Loucy (cell line): ENCODE data around the gene BCAS3.

Source experiments
- H2AFZ ChIP-seq: fragments of 200-600 bp; sonication (generic); 2 replicates; pipeline ENCODE4 v1.6.0; 2016; ENCODE audit warnings: antibody characterized with exemption, mild to moderate bottlenecking, low read length, moderate library complexity
- H3F3A ChIP-seq: fragments of 200-600 bp; 2 replicates; pipeline ENCODE4 v1.6.0; 2016; ENCODE audit warnings: antibody characterized with exemption, low read depth, mild to moderate bottlenecking
- H3K27me3 ChIP-seq: fragments of 200-600 bp; sonication (generic); 2 replicates; pipeline ENCODE4 v1.6.1; 2014; ENCODE audit warnings: low read length, mild to moderate bottlenecking; ENCODE audit not compliant: insufficient read depth, poor library complexity, severe bottlenecking
- H3K36me3 ChIP-seq: fragments of 200-600 bp; sonication (generic); 2 replicates; pipeline ENCODE4 v1.6.1; 2016; ENCODE audit warnings: low read length; ENCODE audit not compliant: insufficient read depth
- H3K4me1 ChIP-seq: fragments of 200-600 bp; sonication (generic); 2 replicates; pipeline ENCODE4 v1.5.1; 2014; ENCODE audit warnings: low read length, mild to moderate bottlenecking; ENCODE audit not compliant: insufficient read depth, poor library complexity, severe bottlenecking
- H3K4me2 ChIP-seq: fragments of 200-600 bp; sonication (generic); 2 replicates; pipeline ENCODE4 v1.6.0; 2014; ENCODE audit warnings: antibody characterized with exemption, low read length, low read depth, mild to moderate bottlenecking; ENCODE audit not compliant: poor library complexity, severe bottlenecking
- H3K4me3 ChIP-seq: fragments of 200-600 bp; sonication (generic); 2 replicates; pipeline ENCODE4 v1.5.1; 2014; ENCODE audit warnings: low read length, mild to moderate bottlenecking, mixed read lengths; ENCODE audit not compliant: poor library complexity, severe bottlenecking
- H3K79me2 ChIP-seq: fragments of 200-600 bp; sonication (generic); 2 replicates; pipeline ENCODE4 v1.6.1; 2014; ENCODE audit warnings: low read length; ENCODE audit not compliant: insufficient read depth
- H3K9ac ChIP-seq: fragments of 200-600 bp; sonication (generic); 2 replicates; pipeline ENCODE4 v1.6.0; 2014; ENCODE audit warnings: mild to moderate bottlenecking, low read depth, low read length, moderate library complexity; ENCODE audit not compliant: poor library complexity, severe bottlenecking
- H3K9me2 ChIP-seq: fragments of 200-600 bp; sonication (generic); replicated peaks from 2 replicates; pipeline ENCODE4 v1.6.1; 2016; ENCODE audit warnings: low read depth, low read length, mixed read lengths
- H3K9me3 ChIP-seq: fragments of 200-600 bp; sonication (generic); 2 replicates; pipeline ENCODE4 v1.6.1; 2014; ENCODE audit warnings: mild to moderate bottlenecking, antibody characterized with exemption, low read length, low read depth; ENCODE audit not compliant: insufficient read depth
- H4K20me1 ChIP-seq: fragments of 200-600 bp; sonication (generic); 2 replicates; pipeline ENCODE4 v1.6.0; 2014; ENCODE audit warnings: antibody characterized with exemption, low read length, mild to moderate bottlenecking; ENCODE audit not compliant: insufficient read depth, poor library complexity, severe bottlenecking
- EZH2phosphoT487 ChIP-seq: fragments of 200-600 bp; IDR thresholded peaks from 2 replicates; pipeline ENCODE4 v1.6.1; 2018; ENCODE audit warnings: antibody characterized with exemption, mild to moderate bottlenecking, moderate library complexity, borderline replicate concordance
- TF ChIP-seq, protein P1 (sequence below): fragments of 200-600 bp; sonication (generic); conservative IDR thresholded peaks from 2 replicates; pipeline ENCODE4 v1.5.1; 2014; ENCODE audit warnings: mild to moderate bottlenecking, antibody characterized with exemption, low read length

BCAS3 gene

DNA sequence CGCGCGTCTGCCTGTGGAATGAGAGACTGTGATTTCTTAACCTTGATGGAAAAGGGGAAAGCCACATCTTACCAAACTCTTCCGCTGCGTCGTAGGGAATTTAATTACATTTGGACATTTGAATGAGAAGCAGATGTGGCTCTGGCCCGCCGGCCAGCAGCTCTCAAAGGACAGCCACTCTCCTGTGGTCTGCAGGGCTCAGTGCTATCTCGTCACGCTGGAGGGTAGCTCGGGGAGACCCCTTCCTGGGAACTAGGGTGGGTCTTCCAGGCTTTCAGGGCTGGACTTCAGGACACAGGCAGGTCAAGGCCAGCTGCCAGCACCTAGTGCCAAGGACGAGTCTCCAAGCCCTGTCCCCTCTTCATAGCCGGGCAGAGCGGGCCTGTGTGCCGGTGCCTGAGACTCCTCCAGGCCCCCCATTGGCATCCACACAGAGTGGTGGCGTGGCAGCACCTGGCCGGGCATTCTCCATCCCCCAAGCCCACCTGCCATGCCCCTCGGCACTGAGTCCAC lies 706.1 kb downstream of the BCAS3 start:
- Histone ChIP-seq H3K9me2 (no peaks in the 10 kb centered on the region), H2AFZ (no peak overlapping the region), H3K4me3 (no peak overlapping the region), H3K36me3 (no peaks in the 10 kb centered on the region), H3K9me3 (no peaks in the 10 kb centered on the region), H3K4me2 (no peak overlapping the region), H3K27me3 (no peaks in the 10 kb centered on the region), H3K79me2 (no peaks in the 10 kb centered on the region), H3K9ac (no peak overlapping the region), H3K4me1 (no peaks in the 10 kb centered on the region), H4K20me1 (no peaks in the 10 kb centered on the region), H3F3A (no peaks in the 10 kb centered on the region)
- no peak for TF ChIP-seq EZH2phosphoT487

DNA sequence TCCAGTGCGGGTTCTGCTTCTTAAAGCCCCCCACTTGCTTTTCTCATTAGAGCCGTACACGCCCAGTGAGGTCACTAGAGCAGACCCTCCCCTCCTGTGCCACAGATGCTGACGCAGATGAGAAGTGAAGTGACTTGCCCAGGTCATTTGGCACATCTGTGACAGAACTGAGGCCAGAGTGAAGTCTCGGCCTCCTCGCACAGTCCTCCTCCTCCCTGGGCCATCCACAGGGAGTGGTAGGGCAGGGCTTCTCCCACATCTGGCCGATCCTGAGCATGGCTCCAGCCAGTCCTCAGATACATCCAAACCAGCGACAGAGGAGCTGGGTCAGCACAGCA lies 706.7 kb downstream of the BCAS3 start:
- Histone ChIP-seq H3K27me3 (no peaks in the 10 kb centered on the region), H3K4me3 (no peak overlapping the region), H3F3A (no peaks in the 10 kb centered on the region), H4K20me1 (no peaks in the 10 kb centered on the region), H3K4me1 (no peaks in the 10 kb centered on the region), H3K36me3 (no peaks in the 10 kb centered on the region), H3K9ac (no peak overlapping the region), H3K79me2 (no peaks in the 10 kb centered on the region), H3K4me2 (no peak overlapping the region), H3K9me2 (no peaks in the 10 kb centered on the region), H3K9me3 (no peaks in the 10 kb centered on the region), H2AFZ (no peak overlapping the region)
- no peak for TF ChIP-seq EZH2phosphoT487
- TF ChIP-seq, protein P1, sequence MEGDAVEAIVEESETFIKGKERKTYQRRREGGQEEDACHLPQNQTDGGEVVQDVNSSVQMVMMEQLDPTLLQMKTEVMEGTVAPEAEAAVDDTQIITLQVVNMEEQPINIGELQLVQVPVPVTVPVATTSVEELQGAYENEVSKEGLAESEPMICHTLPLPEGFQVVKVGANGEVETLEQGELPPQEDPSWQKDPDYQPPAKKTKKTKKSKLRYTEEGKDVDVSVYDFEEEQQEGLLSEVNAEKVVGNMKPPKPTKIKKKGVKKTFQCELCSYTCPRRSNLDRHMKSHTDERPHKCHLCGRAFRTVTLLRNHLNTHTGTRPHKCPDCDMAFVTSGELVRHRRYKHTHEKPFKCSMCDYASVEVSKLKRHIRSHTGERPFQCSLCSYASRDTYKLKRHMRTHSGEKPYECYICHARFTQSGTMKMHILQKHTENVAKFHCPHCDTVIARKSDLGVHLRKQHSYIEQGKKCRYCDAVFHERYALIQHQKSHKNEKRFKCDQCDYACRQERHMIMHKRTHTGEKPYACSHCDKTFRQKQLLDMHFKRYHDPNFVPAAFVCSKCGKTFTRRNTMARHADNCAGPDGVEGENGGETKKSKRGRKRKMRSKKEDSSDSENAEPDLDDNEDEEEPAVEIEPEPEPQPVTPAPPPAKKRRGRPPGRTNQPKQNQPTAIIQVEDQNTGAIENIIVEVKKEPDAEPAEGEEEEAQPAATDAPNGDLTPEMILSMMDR, result no peak

DNA sequence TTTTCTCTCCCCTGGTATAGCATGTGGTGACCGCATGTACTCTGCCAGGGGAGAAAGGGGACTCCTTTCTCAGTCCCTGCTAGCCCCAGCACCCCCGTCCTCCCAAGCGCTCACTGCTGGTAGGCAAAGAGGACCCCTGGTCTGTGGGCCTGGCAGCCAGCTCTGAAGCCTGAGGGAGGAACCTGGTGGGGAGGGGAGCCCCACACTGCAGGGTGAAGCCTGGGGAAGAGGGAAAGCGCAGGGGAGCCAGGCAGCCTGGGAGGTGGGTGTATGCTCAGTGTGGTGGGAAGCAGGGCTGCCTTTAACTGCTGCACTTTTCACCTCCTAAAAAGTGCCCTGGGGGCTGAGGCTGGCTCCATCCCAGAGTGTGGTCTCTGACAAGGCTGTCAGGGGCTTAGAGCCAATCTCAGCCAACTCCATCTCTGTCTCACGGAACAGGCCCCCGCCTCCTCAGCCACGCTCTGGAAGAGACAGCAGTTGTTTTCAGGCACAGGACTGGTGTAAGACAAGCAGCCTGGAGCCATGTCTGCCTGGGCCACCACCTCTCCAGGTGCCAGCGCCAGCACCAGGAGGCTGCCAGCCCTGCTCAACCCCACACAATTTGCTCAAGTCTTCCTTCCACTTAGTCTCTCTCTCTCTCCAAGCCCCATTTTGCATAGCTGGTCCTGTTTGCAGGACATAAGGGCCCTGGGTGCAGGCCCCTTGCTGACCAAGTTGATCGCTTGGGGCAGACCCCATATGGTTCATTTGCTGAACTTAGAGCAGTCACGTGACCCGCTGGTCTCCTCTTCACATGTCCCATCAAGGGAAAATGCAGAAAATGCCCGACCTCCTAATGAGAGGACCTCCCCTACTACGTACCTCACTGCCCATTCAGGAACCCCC lies 707.3 kb downstream of the BCAS3 start:
- Histone ChIP-seq H3K79me2 (no peaks in the 10 kb centered on the region), H3K27me3 (no peaks in the 10 kb centered on the region), H3F3A (no peaks in the 10 kb centered on the region), H3K9ac (no peak overlapping the region), H3K4me2 (no peak overlapping the region), H3K9me3 (no peaks in the 10 kb centered on the region), H3K4me3 (no peak overlapping the region), H2AFZ (no peak overlapping the region), H3K4me1 (no peaks in the 10 kb centered on the region), H3K36me3 (no peaks in the 10 kb centered on the region), H4K20me1 (no peaks in the 10 kb centered on the region), H3K9me2 (no peaks in the 10 kb centered on the region)
- no peak for TF ChIP-seq EZH2phosphoT487
- TF ChIP-seq, protein P1, result no peak
